ENCODE measurements around the gene PLXNA1. TPM values are rescaled to one million over a fixed set of nuclear protein-coding genes. Genes with fewer than 3 reads are reported as not detected.

PLXNA1 gene
- total RNA-seq, 4 donors from 2014 or later, result 20.8 to 56.7 (median 27.7) TPM

- intact Hi-C loops (cut with DNase I; ENCODE audit: low total_unique reads) (no loop called here), in situ Hi-C loops (cut with MboI; ENCODE audit: low pct_ligation_motif_present in 1 of 4, low pct_unique_long_range_greater_than_20kb in 1 of 4, low sequenced_read_pairs in 3 of 4) (no loop called here)
- TF ChIP-seq EP300 (IDR thresholded peaks at IDR 0.05; ENCODE audit: low read depth) (no peak), POLR2A (IDR thresholded peaks at IDR 0.05) (no peak), CTCF (IDR thresholded peaks at IDR 0.05) (no peak), POLR2AphosphoS5 (IDR thresholded peaks at IDR 0.05) (no peak)
- Histone ChIP-seq H3K36me3 (no peaks in the 10 kb centered on the region), H3K27me3 (no peaks in the 10 kb centered on the region), H3K27ac (peak overlapping the region; percentile 1 to 68 (median 56)), H3K4me1 (peaks cover 12 to 25% (median 15%) of the 10 kb centered on the region in 4 donors), H3K9me3 (no peaks in the 10 kb centered on the region), H3K4me3 (no peak overlapping the region)
- 85% methylated on average over 23 of the region's 23 CpGs; no CpG with 5 or more reads in 1 of the 2 donors for WGBS, 2 donors (ENCODE audit: low coverage in 1 of 2)
- DNase-seq, result no peak
Observed at GRCh38 chr3:127001486-127002194, 18.7 kb downstream of the PLXNA1 start.

- Histone ChIP-seq H3K4me3 (no peak overlapping the region), H3K27ac (peak overlapping the region; percentile 1 to 68 (median 56)), H3K9me3 (no peaks in the 10 kb centered on the region), H3K36me3 (no peaks in the 10 kb centered on the region), H3K27me3 (no peaks in the 10 kb centered on the region), H3K4me1 (peaks cover 12 to 25% (median 15%) of the 10 kb centered on the region in 4 donors)
- peak; percentile 55 for DNase-seq
- in situ Hi-C loops (cut with MboI; ENCODE audit: low pct_ligation_motif_present in 1 of 4, low pct_unique_long_range_greater_than_20kb in 1 of 4, low sequenced_read_pairs in 3 of 4) (no loop called here), intact Hi-C loops (cut with DNase I; ENCODE audit: low total_unique reads) (no loop called here)
- TF ChIP-seq POLR2A (IDR thresholded peaks at IDR 0.05), result no peak
- no peak for TF ChIP-seq POLR2AphosphoS5 (IDR thresholded peaks at IDR 0.05)
- peak in 2 of 5 experiments; percentile 22 to 24 for TF ChIP-seq CTCF (IDR thresholded peaks at IDR 0.05)
- TF ChIP-seq EP300 (IDR thresholded peaks at IDR 0.05; ENCODE audit: low read depth), result no peak
- 67 to 90% methylated on average over 2 to 26 of the region's 26 CpGs for WGBS, 2 donors (ENCODE audit: low coverage in 1 of 2)
Observed at GRCh38 chr3:127002195-127003174, 19.6 kb downstream of the PLXNA1 start.

- 96% methylated on average over 12 of the region's 12 CpGs; no CpG with 5 or more reads in 1 of the 2 donors for WGBS, 2 donors (ENCODE audit: low coverage in 1 of 2)
- Histone ChIP-seq H3K27ac (no peak overlapping the region), H3K36me3 (no peaks in the 10 kb centered on the region), H3K4me3 (no peak overlapping the region), H3K9me3 (no peaks in the 10 kb centered on the region), H3K27me3 (no peaks in the 10 kb centered on the region), H3K4me1 (peaks cover 11 to 25% (median 15%) of the 10 kb centered on the region in 4 donors)
- no peak for DNase-seq
- TF ChIP-seq EP300 (IDR thresholded peaks at IDR 0.05; ENCODE audit: low read depth), result no peak
- TF ChIP-seq POLR2A (IDR thresholded peaks at IDR 0.05), result no peak
- TF ChIP-seq CTCF (IDR thresholded peaks at IDR 0.05), result no peak
- no peak for TF ChIP-seq POLR2AphosphoS5 (IDR thresholded peaks at IDR 0.05)
- in situ Hi-C loops (cut with MboI; ENCODE audit: low pct_ligation_motif_present in 1 of 4, low pct_unique_long_range_greater_than_20kb in 1 of 4, low sequenced_read_pairs in 3 of 4) (no loop called here), intact Hi-C loops (cut with DNase I; ENCODE audit: low total_unique reads) (no loop called here)
Observed at GRCh38 chr3:127003175-127003555, 20.2 kb downstream of the PLXNA1 start.

Data from transverse colon (tissue), 4 donors.